ENCODE measurements around the gene NEURL3.
"Not testable (repeated sequence)": the region's sequence is repeated elsewhere in the genome, so short reads cannot be mapped to it uniquely, and the experiment has no call there.

NEURL3 gene

DNA sequence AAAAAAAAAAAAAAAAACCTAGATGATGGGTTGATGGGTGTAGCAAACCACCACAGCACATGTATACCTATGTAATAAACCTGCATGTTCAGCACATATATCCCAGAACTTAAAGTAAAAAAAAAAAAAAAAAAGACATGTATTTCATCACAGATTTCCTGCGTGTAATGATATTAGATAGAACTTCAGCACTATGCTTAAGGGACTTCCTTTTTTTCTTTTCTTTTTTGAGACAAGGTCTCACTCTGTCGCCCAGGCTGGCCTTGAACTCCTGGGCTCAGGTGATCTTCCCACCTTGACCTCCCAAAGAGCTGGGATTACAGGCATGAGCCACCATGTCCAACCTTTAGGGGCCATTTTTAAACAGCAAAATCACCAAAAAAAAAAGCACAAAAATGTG, 42.0 kb downstream of the NEURL3 start:
- Histone ChIP-seq H3K9me3 (ENCODE audit: control insufficient read depth in 1 of 2, low read length in 2 of 2) (no peaks in the 10 kb centered on the region), H3K4me3 (ENCODE audit: low read depth in 1 of 2, low read length in 2 of 2) (no peak overlapping the region), H3K27ac (ENCODE audit: low read depth, low read length) (no peak overlapping the region), H3K4me1 (ENCODE audit: control insufficient read depth in 1 of 2, insufficient read depth in 2 of 2, low read length in 2 of 2) (no peaks in the 10 kb centered on the region), H3K9ac (ENCODE audit: low read depth in 1 of 2, low read length in 2 of 2) (no peak overlapping the region), H3K36me3 (ENCODE audit: control insufficient read depth in 1 of 2, insufficient read depth in 2 of 2, low read length in 2 of 2) (no peaks in the 10 kb centered on the region), H3K27me3 (ENCODE audit: control insufficient read depth in 1 of 2, insufficient read depth in 2 of 2, low read length in 2 of 2) (no peaks in the 10 kb centered on the region)

DNA sequence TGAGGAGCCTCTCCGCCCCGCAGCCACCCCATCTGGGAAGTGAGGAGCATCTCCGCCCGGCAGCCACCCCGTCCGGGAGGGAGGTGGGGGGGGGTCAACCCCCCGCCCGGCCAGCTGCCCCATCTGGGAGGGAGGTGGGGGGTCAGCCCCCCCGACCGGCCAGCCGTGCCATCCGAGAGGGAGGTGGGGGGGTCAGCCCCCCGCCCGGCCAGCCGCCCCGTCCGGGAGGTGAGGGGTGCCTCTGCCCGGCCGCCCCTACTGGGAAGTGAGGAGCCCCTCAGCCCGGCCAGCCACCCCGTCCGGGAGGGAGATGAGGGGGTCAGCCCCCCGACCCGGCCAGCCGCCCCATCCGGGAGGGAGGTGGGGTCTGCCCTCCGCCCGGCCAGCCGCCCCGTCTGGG, 43.5 kb downstream of the NEURL3 start:
- H3K27ac ChIP-seq (ENCODE audit: low read depth, low read length); H3K4me1 ChIP-seq (ENCODE audit: control insufficient read depth in 1 of 2, insufficient read depth in 2 of 2, low read length in 2 of 2); H3K9me3 ChIP-seq (ENCODE audit: control insufficient read depth in 1 of 2, low read length in 2 of 2); H3K4me3 ChIP-seq (ENCODE audit: low read depth in 1 of 2, low read length in 2 of 2); H3K9ac ChIP-seq (ENCODE audit: low read depth in 1 of 2, low read length in 2 of 2); H3K36me3 ChIP-seq (ENCODE audit: control insufficient read depth in 1 of 2, insufficient read depth in 2 of 2, low read length in 2 of 2); H3K27me3 ChIP-seq (ENCODE audit: control insufficient read depth in 1 of 2, insufficient read depth in 2 of 2, low read length in 2 of 2): not testable (repeated sequence)

DNA sequence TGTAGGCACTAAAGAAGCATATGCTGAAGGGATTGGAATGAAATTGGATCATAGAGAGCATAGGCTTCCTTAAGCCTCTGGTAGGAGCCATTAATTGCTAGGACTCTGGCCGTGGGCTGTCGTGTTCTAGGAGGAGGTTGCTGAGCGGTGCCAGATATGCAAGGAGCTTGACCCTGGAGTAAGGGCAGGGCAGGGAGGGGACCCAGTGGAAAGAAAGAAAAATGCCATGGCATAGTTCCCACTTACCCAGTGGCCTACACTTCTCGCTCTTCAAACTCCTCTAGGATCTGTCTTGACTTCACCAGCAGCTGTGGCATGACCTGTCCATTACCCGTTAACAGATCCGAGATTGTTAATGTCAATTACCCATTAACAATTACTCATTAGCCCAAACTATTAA, 53.1 kb downstream of the NEURL3 start:
- no peaks in the 10 kb centered on the region for H3K36me3 ChIP-seq (ENCODE audit: control insufficient read depth in 1 of 2, insufficient read depth in 2 of 2, low read length in 2 of 2)
- no peaks in the 10 kb centered on the region for H3K9me3 ChIP-seq (ENCODE audit: control insufficient read depth in 1 of 2, low read length in 2 of 2)
- H3K27me3 ChIP-seq (ENCODE audit: control insufficient read depth in 1 of 2, insufficient read depth in 2 of 2, low read length in 2 of 2) = no peaks in the 10 kb centered on the region
- H3K4me1 ChIP-seq (ENCODE audit: control insufficient read depth in 1 of 2, insufficient read depth in 2 of 2, low read length in 2 of 2) = no peaks in the 10 kb centered on the region
- no peak overlapping the region for H3K9ac ChIP-seq (ENCODE audit: low read depth in 1 of 2, low read length in 2 of 2)
- no peak overlapping the region for H3K4me3 ChIP-seq (ENCODE audit: low read depth in 1 of 2, low read length in 2 of 2)
- H3K27ac ChIP-seq (ENCODE audit: low read depth, low read length) = no peak overlapping the region

DNA sequence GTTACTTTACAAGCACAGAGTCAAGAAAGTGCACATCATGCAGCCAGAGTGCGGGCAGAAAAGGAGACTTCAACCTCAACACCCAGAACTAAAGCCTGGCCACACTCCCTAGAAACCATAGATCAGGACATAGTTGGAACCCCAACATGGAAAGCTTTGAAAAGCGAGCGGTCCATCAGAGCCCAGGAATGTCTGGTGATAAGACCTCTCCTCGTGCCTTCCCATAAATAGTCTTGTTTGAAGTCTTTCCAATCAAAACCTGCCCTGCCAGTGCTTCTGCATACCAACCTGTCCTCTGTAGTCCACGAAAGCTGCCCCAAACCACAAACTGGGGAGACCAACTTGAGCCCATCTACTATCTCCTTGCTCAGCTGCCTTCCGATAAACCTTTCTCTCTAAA, 55.5 kb downstream of the NEURL3 start:
- Histone ChIP-seq H3K36me3 (ENCODE audit: control insufficient read depth in 1 of 2, insufficient read depth in 2 of 2, low read length in 2 of 2) (no peaks in the 10 kb centered on the region), H3K9me3 (ENCODE audit: control insufficient read depth in 1 of 2, low read length in 2 of 2) (no peaks in the 10 kb centered on the region), H3K9ac (ENCODE audit: low read depth in 1 of 2, low read length in 2 of 2) (no peak overlapping the region), H3K4me1 (ENCODE audit: control insufficient read depth in 1 of 2, insufficient read depth in 2 of 2, low read length in 2 of 2) (no peaks in the 10 kb centered on the region), H3K27me3 (ENCODE audit: control insufficient read depth in 1 of 2, insufficient read depth in 2 of 2, low read length in 2 of 2) (no peaks in the 10 kb centered on the region), H3K4me3 (ENCODE audit: low read depth in 1 of 2, low read length in 2 of 2) (no peak overlapping the region), H3K27ac (ENCODE audit: low read depth, low read length) (no peak overlapping the region)

DNA sequence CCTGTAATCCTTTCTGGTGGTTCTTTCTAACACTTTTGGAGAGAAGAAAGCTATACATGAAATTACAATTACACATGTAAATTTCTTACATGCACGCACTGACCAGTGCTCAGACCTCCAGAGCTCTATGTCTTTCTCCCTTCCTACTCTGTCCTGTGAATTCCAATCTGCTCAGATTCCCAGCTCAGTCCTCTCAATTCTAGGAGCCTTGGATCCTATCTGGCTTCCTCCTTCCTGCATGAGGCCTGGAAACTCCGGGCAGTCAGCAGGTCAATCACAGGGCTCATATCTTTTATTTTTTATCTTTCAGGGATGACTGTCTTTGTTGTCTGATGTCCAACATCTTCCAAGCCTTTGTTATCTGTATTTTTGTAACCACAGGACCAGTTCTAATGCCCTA, 56.0 kb downstream of the NEURL3 start:
- no peak overlapping the region for H3K4me3 ChIP-seq (ENCODE audit: low read depth in 1 of 2, low read length in 2 of 2)
- no peaks in the 10 kb centered on the region for H3K27me3 ChIP-seq (ENCODE audit: control insufficient read depth in 1 of 2, insufficient read depth in 2 of 2, low read length in 2 of 2)
- no peaks in the 10 kb centered on the region for H3K9me3 ChIP-seq (ENCODE audit: control insufficient read depth in 1 of 2, low read length in 2 of 2)
- no peaks in the 10 kb centered on the region for H3K4me1 ChIP-seq (ENCODE audit: control insufficient read depth in 1 of 2, insufficient read depth in 2 of 2, low read length in 2 of 2)
- no peak overlapping the region for H3K27ac ChIP-seq (ENCODE audit: low read depth, low read length)
- no peak overlapping the region for H3K9ac ChIP-seq (ENCODE audit: low read depth in 1 of 2, low read length in 2 of 2)
- no peaks in the 10 kb centered on the region for H3K36me3 ChIP-seq (ENCODE audit: control insufficient read depth in 1 of 2, insufficient read depth in 2 of 2, low read length in 2 of 2)

DNA sequence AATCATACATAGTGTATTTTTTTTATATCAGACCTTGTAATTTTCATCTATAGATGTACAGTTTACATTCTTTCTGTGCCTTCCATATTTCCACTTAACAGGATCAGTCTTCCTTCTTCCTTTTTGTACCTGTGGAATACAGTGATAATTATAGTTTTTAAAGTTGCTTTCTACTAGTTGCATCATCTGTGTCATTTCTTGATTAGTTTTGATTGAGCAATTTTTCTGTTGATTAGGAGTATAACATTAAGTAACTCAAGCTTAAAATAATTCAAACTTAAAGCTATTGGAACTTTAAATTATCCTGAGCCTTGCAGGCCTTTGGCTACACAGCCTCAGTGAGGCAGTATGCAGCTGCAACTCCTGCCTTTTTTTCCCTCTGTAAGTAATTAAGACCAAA, 57.4 kb downstream of the NEURL3 start:
- Histone ChIP-seq H3K9me3 (ENCODE audit: control insufficient read depth in 1 of 2, low read length in 2 of 2) (no peaks in the 10 kb centered on the region), H3K27me3 (ENCODE audit: control insufficient read depth in 1 of 2, insufficient read depth in 2 of 2, low read length in 2 of 2) (no peaks in the 10 kb centered on the region), H3K27ac (ENCODE audit: low read depth, low read length) (no peak overlapping the region), H3K4me3 (ENCODE audit: low read depth in 1 of 2, low read length in 2 of 2) (no peak overlapping the region), H3K36me3 (ENCODE audit: control insufficient read depth in 1 of 2, insufficient read depth in 2 of 2, low read length in 2 of 2) (no peaks in the 10 kb centered on the region), H3K4me1 (ENCODE audit: control insufficient read depth in 1 of 2, insufficient read depth in 2 of 2, low read length in 2 of 2) (no peaks in the 10 kb centered on the region), H3K9ac (ENCODE audit: low read depth in 1 of 2, low read length in 2 of 2) (no peak overlapping the region)

Measured in duodenal mucosa (tissue), 2 donors.